Spleen (tissue), 13 donors: ENCODE measurements around the gene ZNF682. TPM values are rescaled to one million over a fixed set of nuclear protein-coding genes. Genes with fewer than 3 reads are reported as not detected.
"Not testable (repeated sequence)": the region's sequence is repeated elsewhere in the genome, so short reads cannot be mapped to it uniquely, and the experiment has no call there.

Experiments used
- DNase-seq: peaks from one replicate; pipeline ENCODE4 v3.0.0-alpha.2; 2020
- H3K27ac ChIP-seq, 8 donors: fragments of 200-600 bp; sonication (generic) in 7 of 8; 1 replicate in 4 of 8; 2 replicates in 4 of 8; pipeline versions ENCODE4 v1.5.0 to v1.8.0; 2016 to 2021; ENCODE audit warnings: inconsistent platforms in 4 of 8, mild to moderate bottlenecking in 4 of 8, moderate library complexity in 1 of 8
- H3K27me3 ChIP-seq, 7 donors: fragments of 200-600 bp; sonication (generic) in 6 of 7; replicated peaks in 1 of 7; 1 replicate in 4 of 7; 2 replicates in 3 of 7; pipeline versions ENCODE4 v1.5.0 to v1.8.0; 2016 to 2021; ENCODE audit warnings: inconsistent platforms in 3 of 7, mild to moderate bottlenecking in 1 of 7
- H3K36me3 ChIP-seq, 6 donors: fragments of 200-600 bp; sonication (generic) in 5 of 6; 1 replicate in 4 of 6; 2 replicates in 2 of 6; pipeline versions ENCODE4 v1.5.0 to v1.8.0; 2016 to 2021; ENCODE audit warnings: inconsistent platforms in 2 of 6
- H3K4me1 ChIP-seq, 6 donors: fragments of 200-600 bp; sonication (generic) in 5 of 6; 1 replicate in 3 of 6; 2 replicates in 3 of 6; pipeline versions ENCODE4 v1.5.0 to v1.8.0; 2016 to 2021; ENCODE audit warnings: inconsistent platforms in 3 of 6
- H3K4me3 ChIP-seq, 8 donors: fragments of 200-600 bp; sonication (generic) in 7 of 8; 1 replicate in 4 of 8; 2 replicates in 4 of 8; pipeline versions ENCODE4 v1.5.0 to v1.8.0; 2016 to 2021; ENCODE audit warnings: inconsistent platforms in 4 of 8, mild to moderate bottlenecking in 4 of 8, moderate library complexity in 2 of 8
- H3K9me3 ChIP-seq, 8 donors: fragments of 200-600 bp; sonication (generic) in 7 of 8; 1 replicate in 4 of 8; 2 replicates in 4 of 8; pipeline versions ENCODE4 v1.5.0 to v1.8.0; 2016 to 2021; ENCODE audit warnings: inconsistent platforms in 4 of 8
- POLR2A ChIP-seq, 3 donors: fragments of 450-650 bp; IDR thresholded peaks; one replicate each; pipeline ENCODE4 v1.5.1; 2017; ENCODE audit warnings: antibody characterized with exemption in 3 of 3, mild to moderate bottlenecking in 1 of 3
- POLR2AphosphoS5 ChIP-seq, 3 donors: sonication (generic); formaldehyde crosslinking; IDR thresholded peaks; one replicate each; pipeline ENCODE4 v1.5.1; 2017; ENCODE audit warnings: antibody characterized with exemption in 3 of 3
- WGBS, 5 donors: extraction: QIAGEN DNeasy Blood & Tissue Kit in 3 of 5; methylation state at CpG; one replicate each; pipeline versions ENCODE4 v1.1.5 to v1.1.7; 2013 to 2018; 5-methylcytosine and 5-hydroxymethylcytosine counted together
- intact Hi-C: fragments of 100-400 bp; cut with DNase I; formaldehyde crosslinking; loops from one replicate; pipeline ENCODE4 v1.15.0; 2023; ENCODE audit warnings: low total_unique reads
- long read RNA-seq, 2 donors: transcript quantifications; one replicate each; lab custom pipeline, GENCODE V29; 2026
- polyA plus RNA-seq, 3 donors: library from polyadenylated mRNA; stranded (reverse); fragments of 200-250 nt; gene quantifications; one replicate each; pipeline ENCODE4 v1.2.1, GENCODE V29; 2013
- total RNA-seq, 7 donors: library from RNA; depleted of rRNA in 3 of 7; stranded (reverse); fragments of >200 nt in 3 of 7; fragmentation: NEBNext Ultra II Directional in 4 of 7; extraction: Animal tissue kit (Norgen Biotek cat#: 25700) in 4 of 7; gene quantifications; one replicate each; pipeline versions ENCODE4 v1.1.0 to v1.2.1, GENCODE V29; 2016 to 2021
- TF ChIP-seq, protein P1 (sequence below), 11 experiments: fragments of 200-600 bp in 7 of 11; fragments of 450-650 bp in 4 of 11; sonication (generic) in 4 of 11; IDR thresholded peaks in 8 of 11; conservative IDR thresholded peaks in 3 of 11; 1 replicate in 7 of 11; 2 replicates in 4 of 11; pipeline versions ENCODE4 v1.4.0 to v1.8.0; 2016 to 2021; ENCODE audit warnings: antibody characterized with exemption in 11 of 11, inconsistent platforms in 4 of 11, mild to moderate bottlenecking in 1 of 11
- donor health status: healthy with polysubstance abuse.
- donor health status: DM: no; HTN: no; CAD: no; lungs with moderate emphysema.
- donor health status: DM: no; HTN: no; CAD: no.
- donor health status: Bipolar disorder and iron deficiency.
- donor health status: healthy.
- donor health status: DM: no; HTN: no; CAD: no.
- donor health status: DM: yes; HTN: yes; CAD: no.

ZNF682 gene
- 1 to 10 TPM; 4.4 to 9.7 (median 7.0) TPM for total RNA-seq
- polyA plus RNA-seq = 10 to 100 TPM in 1 of 3 donors, 1 to 10 TPM in 2; 3.7 to 14.2 (median 7.3) TPM
- long read RNA-seq, donor 1, partial matches to known transcripts = 0 of 3 reads
- long read RNA-seq, donor 1, other reads (novel, unspliced or antisense) = 0 of 3 reads
- long read RNA-seq, donor 2, partial matches to known transcripts = 0 of 1 reads
- long read RNA-seq, donor 2, other reads (novel, unspliced or antisense) = 0 of 1 reads

DNA sequence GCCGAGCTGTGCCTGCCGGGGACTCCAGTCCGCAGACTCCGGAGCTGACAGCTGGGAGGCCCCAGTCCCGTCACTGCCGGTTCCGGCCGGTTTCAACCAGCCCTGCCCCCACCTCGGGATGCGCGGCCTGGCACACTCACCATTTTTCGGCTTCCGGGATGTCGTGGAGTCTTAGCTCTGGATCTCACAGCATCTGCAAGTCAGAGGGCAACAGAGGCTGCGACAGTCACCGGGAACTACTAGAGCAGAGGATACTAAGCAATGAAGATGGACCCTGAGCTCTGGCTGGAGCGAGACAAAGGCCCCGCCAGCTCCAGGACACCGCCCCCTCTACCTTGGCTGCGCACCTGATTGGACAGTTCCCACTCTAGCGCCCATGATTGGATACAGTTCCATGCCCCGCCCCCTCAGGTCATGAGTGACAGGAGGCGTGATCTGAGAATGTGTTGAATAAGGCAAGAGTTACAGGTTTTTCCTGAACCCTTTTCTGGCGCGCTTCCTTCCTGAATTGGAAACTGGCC is at the start of gene ZNF682:
TSS of gene ZNF682 (minus strand) at position 303 of the 521 bp plus-strand sequence. CDS start at position 143, 160 bp downstream.
- H3K27me3 ChIP-seq = no peaks in the 10 kb centered on the region
- TF ChIP-seq POLR2AphosphoS5 (IDR thresholded peaks at IDR 0.05) = peak; percentile 63 to 82 (median 74)
- TF ChIP-seq, protein P1, sequence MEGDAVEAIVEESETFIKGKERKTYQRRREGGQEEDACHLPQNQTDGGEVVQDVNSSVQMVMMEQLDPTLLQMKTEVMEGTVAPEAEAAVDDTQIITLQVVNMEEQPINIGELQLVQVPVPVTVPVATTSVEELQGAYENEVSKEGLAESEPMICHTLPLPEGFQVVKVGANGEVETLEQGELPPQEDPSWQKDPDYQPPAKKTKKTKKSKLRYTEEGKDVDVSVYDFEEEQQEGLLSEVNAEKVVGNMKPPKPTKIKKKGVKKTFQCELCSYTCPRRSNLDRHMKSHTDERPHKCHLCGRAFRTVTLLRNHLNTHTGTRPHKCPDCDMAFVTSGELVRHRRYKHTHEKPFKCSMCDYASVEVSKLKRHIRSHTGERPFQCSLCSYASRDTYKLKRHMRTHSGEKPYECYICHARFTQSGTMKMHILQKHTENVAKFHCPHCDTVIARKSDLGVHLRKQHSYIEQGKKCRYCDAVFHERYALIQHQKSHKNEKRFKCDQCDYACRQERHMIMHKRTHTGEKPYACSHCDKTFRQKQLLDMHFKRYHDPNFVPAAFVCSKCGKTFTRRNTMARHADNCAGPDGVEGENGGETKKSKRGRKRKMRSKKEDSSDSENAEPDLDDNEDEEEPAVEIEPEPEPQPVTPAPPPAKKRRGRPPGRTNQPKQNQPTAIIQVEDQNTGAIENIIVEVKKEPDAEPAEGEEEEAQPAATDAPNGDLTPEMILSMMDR (IDR thresholded peaks at IDR 0.05 in 8 of 11, conservative IDR thresholded peaks at IDR 0.05 in 3 of 11) = no peak
- peak within 1 kb of the TSS; percentile 46 to 78 (median 72) for H3K27ac ChIP-seq

DNA sequence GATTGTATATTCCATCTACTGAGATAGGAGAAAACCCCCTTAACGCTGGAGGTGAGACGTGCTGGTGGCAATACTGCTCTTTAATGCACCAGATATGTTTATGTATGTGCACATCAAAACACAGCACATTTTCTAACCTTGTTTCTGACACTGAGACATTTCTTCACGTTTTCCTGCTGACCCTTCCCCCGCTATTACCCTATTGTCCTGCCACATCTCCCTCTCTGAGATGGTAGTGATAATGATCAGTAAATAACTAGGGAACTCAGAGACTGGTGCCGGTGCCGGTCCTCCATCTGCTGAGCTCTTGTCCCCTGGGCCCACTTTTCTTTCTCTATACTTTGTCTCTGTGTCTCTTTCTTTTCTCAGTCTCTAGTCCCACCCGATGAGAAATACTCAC is 43.6 kb upstream of the ZNF682 start:
- DNase-seq, intact Hi-C loops, H3K36me3 ChIP-seq, H3K4me3 ChIP-seq, H3K27me3 ChIP-seq, H3K27ac ChIP-seq: not testable (repeated sequence)
- peaks cover 0 to 37% (median 0%) of the 10 kb centered on the region in 8 donors for H3K9me3 ChIP-seq
- 73 to 84% (median 78%) methylated on average over 7 of the region's 7 CpGs for WGBS, 5 donors
- H3K4me1 ChIP-seq = peaks cover 0 to 18% (median 11%) of the 10 kb centered on the region in 6 donors

More for the DNA sequence above, at the start of gene ZNF682:
- WGBS, 5 donors = 0 to 1% (median 1%) methylated on average over 17 to 25 of the region's 25 CpGs
- DNase-seq = peak; percentile 92
- intact Hi-C loops = no loop called here
- peaks cover 0 to 5% (median 0%) of the 10 kb centered on the region in 8 donors for H3K9me3 ChIP-seq
- H3K36me3 ChIP-seq = no peaks in the 10 kb centered on the region
- H3K4me3 ChIP-seq = peak within 1 kb of the TSS; percentile 61 to 90 (median 78)
- peaks cover 0 to 25% (median 11%) of the 10 kb centered on the region in 6 donors for H3K4me1 ChIP-seq

DNA sequence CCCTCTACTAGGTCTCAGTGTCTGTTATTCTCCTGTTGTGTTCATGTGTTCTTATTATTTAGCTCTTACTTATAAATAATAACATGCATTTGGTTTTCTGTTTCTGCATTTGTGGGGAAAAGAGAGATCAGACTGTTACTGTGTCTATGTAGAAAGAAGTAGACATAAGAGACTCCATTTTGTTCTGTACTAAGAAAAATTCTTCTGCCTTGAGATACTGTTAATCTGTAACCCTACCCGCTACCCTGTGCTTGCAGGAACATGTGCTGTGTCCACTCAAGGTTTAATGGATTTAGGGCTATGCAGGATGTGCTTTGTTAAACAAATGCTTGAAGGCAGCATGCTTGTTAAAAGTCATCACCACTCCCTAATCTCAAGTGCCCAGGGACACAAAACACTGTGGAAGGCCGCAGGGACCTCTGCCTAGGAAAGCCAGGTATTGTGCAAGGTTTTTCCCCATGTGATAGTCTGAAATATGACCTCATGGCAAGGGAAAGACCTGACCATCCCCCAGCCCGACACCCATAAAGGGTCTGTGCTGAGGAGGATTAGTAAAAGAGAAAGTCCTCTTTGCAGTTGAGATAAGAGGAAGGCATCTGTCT is 43.0 kb upstream of the ZNF682 start:
- 66 to 83% (median 74%) methylated on average over 3 of the region's 3 CpGs for WGBS, 5 donors
- H3K36me3 ChIP-seq, intact Hi-C loops, H3K4me3 ChIP-seq, DNase-seq, H3K27ac ChIP-seq, H3K27me3 ChIP-seq: not testable (repeated sequence)
- peaks cover 2 to 23% (median 13%) of the 10 kb centered on the region in 6 donors for H3K4me1 ChIP-seq
- peaks cover 0 to 32% (median 0%) of the 10 kb centered on the region in 8 donors for H3K9me3 ChIP-seq

DNA sequence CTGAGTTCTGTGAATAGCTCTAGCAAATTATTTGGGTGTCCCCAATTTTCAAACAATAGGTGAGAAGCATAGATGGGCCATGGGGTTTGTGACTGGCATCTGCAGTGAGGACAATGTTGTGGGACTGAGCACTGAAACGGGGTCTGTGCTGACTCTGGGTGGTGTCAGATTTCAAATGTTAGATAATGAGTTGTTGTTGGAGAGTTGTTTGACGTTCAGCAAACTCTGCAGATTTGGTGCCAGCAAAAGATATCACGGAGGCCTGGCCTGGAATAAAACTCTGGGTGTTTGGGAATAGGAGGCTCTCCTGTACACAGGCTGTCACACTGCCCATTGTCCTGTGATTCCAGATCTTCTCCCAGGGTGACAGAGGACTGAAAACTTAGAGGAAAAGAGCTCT is 41.4 kb upstream of the ZNF682 start:
- 76 to 91% (median 89%) methylated on average over 3 of the region's 3 CpGs for WGBS, 5 donors
- H3K27ac ChIP-seq = no peak overlapping the region
- intact Hi-C loops = no loop called here
- no peak for DNase-seq
- H3K36me3 ChIP-seq = no peaks in the 10 kb centered on the region
- H3K9me3 ChIP-seq = peaks cover 0 to 22% (median 0%) of the 10 kb centered on the region in 8 donors
- no peak overlapping the region for H3K4me3 ChIP-seq
- H3K4me1 ChIP-seq = peaks cover 4 to 23% (median 14%) of the 10 kb centered on the region in 6 donors
- TF ChIP-seq POLR2AphosphoS5 (IDR thresholded peaks at IDR 0.05) = no peak
- H3K27me3 ChIP-seq = no peaks in the 10 kb centered on the region

DNA sequence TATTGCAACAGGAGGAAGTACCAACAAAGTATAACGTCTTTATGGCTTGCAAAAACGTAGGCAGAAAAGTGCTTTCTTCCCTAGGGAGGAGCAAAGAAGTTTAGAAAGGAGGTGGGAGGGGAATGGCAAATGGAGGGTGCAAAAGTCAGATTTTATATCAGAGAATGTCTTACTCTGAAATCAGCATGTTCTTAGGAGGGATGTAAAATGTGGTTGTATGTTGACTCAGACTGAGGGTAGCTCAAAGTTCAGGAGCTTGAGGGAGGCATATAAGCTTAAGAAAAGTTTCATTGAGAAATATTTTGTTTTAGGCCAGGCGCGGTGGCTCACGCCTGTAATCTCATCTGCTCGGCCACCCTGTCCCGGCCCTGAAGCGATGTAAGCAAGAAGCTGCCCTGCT is 40.2 kb upstream of the ZNF682 start:
- DNase-seq = no peak
- peaks cover 4 to 23% (median 14%) of the 10 kb centered on the region in 6 donors for H3K4me1 ChIP-seq
- H3K4me3 ChIP-seq = no peak overlapping the region
- WGBS, 5 donors = 67 to 80% (median 78%) methylated on average over 8 of the region's 8 CpGs
- H3K27me3 ChIP-seq = no peaks in the 10 kb centered on the region
- no peaks in the 10 kb centered on the region for H3K36me3 ChIP-seq
- no peak overlapping the region for H3K27ac ChIP-seq
- TF ChIP-seq POLR2AphosphoS5 (IDR thresholded peaks at IDR 0.05) (no peak), POLR2A (IDR thresholded peaks at IDR 0.05) (no peak)
- TF ChIP-seq, protein P1 (IDR thresholded peaks at IDR 0.05 in 8 of 11, conservative IDR thresholded peaks at IDR 0.05 in 3 of 11) = no peak
- peaks cover 0 to 15% (median 0%) of the 10 kb centered on the region in 8 donors for H3K9me3 ChIP-seq
- intact Hi-C loops = no loop called here
